Stomach (tissue), 4 donors: Measurements from ENCODE around the gene PRM3.

ENCODE experiments used
- POLR2A ChIP-seq, 4 donors: fragments of 450-650 bp; IDR thresholded peaks; one replicate each; pipeline ENCODE4 v1.6.1; 2016; ENCODE audit warnings: antibody characterized with exemption in 4 of 4, control low read depth in 2 of 4, mild to moderate bottlenecking in 1 of 4, moderate library complexity in 1 of 4
- POLR2AphosphoS5 ChIP-seq, 3 donors: sonication (generic); formaldehyde crosslinking; IDR thresholded peaks; one replicate each; pipeline ENCODE4 v1.6.1; 2016; ENCODE audit warnings: antibody characterized with exemption in 3 of 3
- TF ChIP-seq, protein P1 (sequence below), 7 experiments: fragments of 450-650 bp in 4 of 7; fragments of 200-600 bp in 3 of 7; sonication (generic) in 3 of 7; IDR thresholded peaks; one replicate each; pipeline ENCODE4 v1.5.1; 2016 to 2019; ENCODE audit warnings: antibody characterized with exemption in 7 of 7, control low read depth in 2 of 7, mild to moderate bottlenecking in 1 of 7

DNA sequence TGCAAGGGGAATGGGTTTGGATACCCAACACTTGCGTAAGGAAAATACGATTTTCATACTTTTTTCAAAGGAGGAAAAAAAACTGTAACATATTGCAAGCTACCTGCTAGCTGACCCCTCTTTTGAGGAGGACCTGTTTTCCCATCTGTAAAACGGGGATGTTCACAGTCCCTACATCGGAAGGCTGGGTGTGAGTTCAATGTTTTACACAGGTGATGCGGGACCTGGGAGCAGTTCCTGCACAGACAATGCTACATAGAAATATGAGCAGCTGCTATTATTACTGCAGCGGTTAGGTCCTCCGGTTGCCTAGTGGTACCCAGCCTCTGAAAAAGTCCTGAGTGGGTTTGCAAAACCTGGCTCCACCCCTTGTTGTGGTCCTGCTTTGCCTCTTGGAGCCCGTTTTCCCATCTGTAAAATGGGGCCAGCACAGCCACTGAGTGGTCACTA, 20.9 kb downstream of the PRM3 start:
- TF ChIP-seq, protein P1, sequence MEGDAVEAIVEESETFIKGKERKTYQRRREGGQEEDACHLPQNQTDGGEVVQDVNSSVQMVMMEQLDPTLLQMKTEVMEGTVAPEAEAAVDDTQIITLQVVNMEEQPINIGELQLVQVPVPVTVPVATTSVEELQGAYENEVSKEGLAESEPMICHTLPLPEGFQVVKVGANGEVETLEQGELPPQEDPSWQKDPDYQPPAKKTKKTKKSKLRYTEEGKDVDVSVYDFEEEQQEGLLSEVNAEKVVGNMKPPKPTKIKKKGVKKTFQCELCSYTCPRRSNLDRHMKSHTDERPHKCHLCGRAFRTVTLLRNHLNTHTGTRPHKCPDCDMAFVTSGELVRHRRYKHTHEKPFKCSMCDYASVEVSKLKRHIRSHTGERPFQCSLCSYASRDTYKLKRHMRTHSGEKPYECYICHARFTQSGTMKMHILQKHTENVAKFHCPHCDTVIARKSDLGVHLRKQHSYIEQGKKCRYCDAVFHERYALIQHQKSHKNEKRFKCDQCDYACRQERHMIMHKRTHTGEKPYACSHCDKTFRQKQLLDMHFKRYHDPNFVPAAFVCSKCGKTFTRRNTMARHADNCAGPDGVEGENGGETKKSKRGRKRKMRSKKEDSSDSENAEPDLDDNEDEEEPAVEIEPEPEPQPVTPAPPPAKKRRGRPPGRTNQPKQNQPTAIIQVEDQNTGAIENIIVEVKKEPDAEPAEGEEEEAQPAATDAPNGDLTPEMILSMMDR (IDR thresholded peaks at IDR 0.05): no peak
- TF ChIP-seq POLR2A (IDR thresholded peaks at IDR 0.05) (no peak), POLR2AphosphoS5 (IDR thresholded peaks at IDR 0.05) (no peak)
